H1 (cell line): ENCODE measurements around the gene IGSF1. TPM values are rescaled to one million over a fixed set of nuclear protein-coding genes. Genes with fewer than 3 reads are reported as not detected.

Experiments used
- KDM1A ChIP-seq: fragments of 200-600, 300-600 bp; sonication (generic); IDR thresholded peaks from 2 replicates; pipeline ENCODE4 v1.7.1; 2016; ENCODE audit warnings: mild to moderate bottlenecking, low read length, borderline replicate concordance
- KDM4A ChIP-seq: IDR thresholded peaks from one replicate; pipeline ENCODE4 v1.7.1; 2012; ENCODE audit warnings: low read depth, mild to moderate bottlenecking, moderate library complexity, low read length, inconsistent platforms; ENCODE audit not compliant: severe bottlenecking
- SIRT6 ChIP-seq: IDR thresholded peaks from one replicate; pipeline ENCODE4 v1.7.1; 2012; ENCODE audit warnings: low read length, inconsistent platforms
- polyA plus RNA-seq, 7 experiments: library from polyadenylated mRNA; depleted of rRNA in 3 of 7; stranded (reverse) in 5 of 7; unstranded in 2 of 7; fragments of >200 nt in 5 of 7; fragments of 200-250 nt in 2 of 7; gene quantifications; 1 replicate in 5 of 7; 2 replicates in 1 of 7; 4 replicates in 1 of 7; pipeline versions ENCODE4 v1.2.1 to v1.2.3, GENCODE V29; 2011 to 2013; ENCODE audit warnings: missing spikeins in 2 of 7, mixed read lengths in 2 of 7
- total RNA-seq: library from RNA; stranded (reverse); fragmentation: NEBNext Ultra II Directional; extraction: Animal tissue kit (Norgen Biotek cat#: 25700); gene quantifications from 2 replicates; pipeline ENCODE4 v1.2.1, GENCODE V29; 2021
- TF ChIP-seq, protein P1 (sequence below): fragments of 300-600 bp; sonication (generic); IDR thresholded peaks from 2 replicates; pipeline ENCODE4 v1.7.1; 2012; ENCODE audit warnings: low read length, moderate library complexity, mild to moderate bottlenecking, inconsistent platforms; ENCODE audit not compliant: insufficient replicate concordance
- TF ChIP-seq, protein P2 (sequence below): IDR thresholded peaks from 2 replicates; pipeline ENCODE4 v1.6.1; 2012; ENCODE audit warnings: low read length, inconsistent platforms

The IGSF1 gene
- total and polyA plus RNA-seq, 2 of the 8 experiments (the other 6 are each of a cell fraction or from before 2014, with no cell fraction given), result 23.1 to 39.9 TPM

DNA sequence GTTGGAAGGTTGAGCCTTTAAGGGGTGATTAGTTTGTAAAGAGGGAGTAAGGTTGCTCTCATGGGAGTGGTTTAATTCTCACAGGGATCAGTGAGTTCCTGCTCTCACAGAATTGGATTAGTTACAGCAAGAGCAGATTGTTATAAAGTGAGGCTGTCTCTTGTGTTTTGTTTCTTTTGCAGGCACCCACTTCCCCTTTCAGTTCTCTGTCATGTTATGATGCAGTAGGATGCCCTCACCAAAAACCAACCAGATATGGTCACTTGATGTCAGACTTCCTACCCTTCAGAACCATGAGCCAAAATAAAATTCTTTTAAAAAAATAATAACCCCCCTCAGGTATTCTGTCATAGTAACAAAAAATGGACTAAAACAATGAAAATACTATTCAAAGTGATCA, 19.9 kb upstream of the IGSF1 start (continued):
- TF ChIP-seq, protein P1, sequence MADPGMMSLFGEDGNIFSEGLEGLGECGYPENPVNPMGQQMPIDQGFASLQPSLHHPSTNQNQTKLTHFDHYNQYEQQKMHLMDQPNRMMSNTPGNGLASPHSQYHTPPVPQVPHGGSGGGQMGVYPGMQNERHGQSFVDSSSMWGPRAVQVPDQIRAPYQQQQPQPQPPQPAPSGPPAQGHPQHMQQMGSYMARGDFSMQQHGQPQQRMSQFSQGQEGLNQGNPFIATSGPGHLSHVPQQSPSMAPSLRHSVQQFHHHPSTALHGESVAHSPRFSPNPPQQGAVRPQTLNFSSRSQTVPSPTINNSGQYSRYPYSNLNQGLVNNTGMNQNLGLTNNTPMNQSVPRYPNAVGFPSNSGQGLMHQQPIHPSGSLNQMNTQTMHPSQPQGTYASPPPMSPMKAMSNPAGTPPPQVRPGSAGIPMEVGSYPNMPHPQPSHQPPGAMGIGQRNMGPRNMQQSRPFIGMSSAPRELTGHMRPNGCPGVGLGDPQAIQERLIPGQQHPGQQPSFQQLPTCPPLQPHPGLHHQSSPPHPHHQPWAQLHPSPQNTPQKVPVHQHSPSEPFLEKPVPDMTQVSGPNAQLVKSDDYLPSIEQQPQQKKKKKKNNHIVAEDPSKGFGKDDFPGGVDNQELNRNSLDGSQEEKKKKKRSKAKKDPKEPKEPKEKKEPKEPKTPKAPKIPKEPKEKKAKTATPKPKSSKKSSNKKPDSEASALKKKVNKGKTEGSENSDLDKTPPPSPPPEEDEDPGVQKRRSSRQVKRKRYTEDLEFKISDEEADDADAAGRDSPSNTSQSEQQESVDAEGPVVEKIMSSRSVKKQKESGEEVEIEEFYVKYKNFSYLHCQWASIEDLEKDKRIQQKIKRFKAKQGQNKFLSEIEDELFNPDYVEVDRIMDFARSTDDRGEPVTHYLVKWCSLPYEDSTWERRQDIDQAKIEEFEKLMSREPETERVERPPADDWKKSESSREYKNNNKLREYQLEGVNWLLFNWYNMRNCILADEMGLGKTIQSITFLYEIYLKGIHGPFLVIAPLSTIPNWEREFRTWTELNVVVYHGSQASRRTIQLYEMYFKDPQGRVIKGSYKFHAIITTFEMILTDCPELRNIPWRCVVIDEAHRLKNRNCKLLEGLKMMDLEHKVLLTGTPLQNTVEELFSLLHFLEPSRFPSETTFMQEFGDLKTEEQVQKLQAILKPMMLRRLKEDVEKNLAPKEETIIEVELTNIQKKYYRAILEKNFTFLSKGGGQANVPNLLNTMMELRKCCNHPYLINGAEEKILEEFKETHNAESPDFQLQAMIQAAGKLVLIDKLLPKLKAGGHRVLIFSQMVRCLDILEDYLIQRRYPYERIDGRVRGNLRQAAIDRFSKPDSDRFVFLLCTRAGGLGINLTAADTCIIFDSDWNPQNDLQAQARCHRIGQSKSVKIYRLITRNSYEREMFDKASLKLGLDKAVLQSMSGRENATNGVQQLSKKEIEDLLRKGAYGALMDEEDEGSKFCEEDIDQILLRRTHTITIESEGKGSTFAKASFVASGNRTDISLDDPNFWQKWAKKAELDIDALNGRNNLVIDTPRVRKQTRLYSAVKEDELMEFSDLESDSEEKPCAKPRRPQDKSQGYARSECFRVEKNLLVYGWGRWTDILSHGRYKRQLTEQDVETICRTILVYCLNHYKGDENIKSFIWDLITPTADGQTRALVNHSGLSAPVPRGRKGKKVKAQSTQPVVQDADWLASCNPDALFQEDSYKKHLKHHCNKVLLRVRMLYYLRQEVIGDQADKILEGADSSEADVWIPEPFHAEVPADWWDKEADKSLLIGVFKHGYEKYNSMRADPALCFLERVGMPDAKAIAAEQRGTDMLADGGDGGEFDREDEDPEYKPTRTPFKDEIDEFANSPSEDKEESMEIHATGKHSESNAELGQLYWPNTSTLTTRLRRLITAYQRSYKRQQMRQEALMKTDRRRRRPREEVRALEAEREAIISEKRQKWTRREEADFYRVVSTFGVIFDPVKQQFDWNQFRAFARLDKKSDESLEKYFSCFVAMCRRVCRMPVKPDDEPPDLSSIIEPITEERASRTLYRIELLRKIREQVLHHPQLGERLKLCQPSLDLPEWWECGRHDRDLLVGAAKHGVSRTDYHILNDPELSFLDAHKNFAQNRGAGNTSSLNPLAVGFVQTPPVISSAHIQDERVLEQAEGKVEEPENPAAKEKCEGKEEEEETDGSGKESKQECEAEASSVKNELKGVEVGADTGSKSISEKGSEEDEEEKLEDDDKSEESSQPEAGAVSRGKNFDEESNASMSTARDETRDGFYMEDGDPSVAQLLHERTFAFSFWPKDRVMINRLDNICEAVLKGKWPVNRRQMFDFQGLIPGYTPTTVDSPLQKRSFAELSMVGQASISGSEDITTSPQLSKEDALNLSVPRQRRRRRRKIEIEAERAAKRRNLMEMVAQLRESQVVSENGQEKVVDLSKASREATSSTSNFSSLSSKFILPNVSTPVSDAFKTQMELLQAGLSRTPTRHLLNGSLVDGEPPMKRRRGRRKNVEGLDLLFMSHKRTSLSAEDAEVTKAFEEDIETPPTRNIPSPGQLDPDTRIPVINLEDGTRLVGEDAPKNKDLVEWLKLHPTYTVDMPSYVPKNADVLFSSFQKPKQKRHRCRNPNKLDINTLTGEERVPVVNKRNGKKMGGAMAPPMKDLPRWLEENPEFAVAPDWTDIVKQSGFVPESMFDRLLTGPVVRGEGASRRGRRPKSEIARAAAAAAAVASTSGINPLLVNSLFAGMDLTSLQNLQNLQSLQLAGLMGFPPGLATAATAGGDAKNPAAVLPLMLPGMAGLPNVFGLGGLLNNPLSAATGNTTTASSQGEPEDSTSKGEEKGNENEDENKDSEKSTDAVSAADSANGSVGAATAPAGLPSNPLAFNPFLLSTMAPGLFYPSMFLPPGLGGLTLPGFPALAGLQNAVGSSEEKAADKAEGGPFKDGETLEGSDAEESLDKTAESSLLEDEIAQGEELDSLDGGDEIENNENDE, result no peak
- TF ChIP-seq, protein P2, sequence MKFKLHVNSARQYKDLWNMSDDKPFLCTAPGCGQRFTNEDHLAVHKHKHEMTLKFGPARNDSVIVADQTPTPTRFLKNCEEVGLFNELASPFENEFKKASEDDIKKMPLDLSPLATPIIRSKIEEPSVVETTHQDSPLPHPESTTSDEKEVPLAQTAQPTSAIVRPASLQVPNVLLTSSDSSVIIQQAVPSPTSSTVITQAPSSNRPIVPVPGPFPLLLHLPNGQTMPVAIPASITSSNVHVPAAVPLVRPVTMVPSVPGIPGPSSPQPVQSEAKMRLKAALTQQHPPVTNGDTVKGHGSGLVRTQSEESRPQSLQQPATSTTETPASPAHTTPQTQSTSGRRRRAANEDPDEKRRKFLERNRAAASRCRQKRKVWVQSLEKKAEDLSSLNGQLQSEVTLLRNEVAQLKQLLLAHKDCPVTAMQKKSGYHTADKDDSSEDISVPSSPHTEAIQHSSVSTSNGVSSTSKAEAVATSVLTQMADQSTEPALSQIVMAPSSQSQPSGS, result no peak
- TF ChIP-seq SIRT6 (no peak), KDM4A (no peak), KDM1A (no peak)
